B cell (primary cell): Measurements from ENCODE around the gene OXNAD1. TPM values are rescaled to one million over a fixed set of nuclear protein-coding genes. Genes with fewer than 3 reads are reported as not detected.

ENCODE experiments used
- ATAC-seq: fragments of 200-7000 bp; cut with Tn5 transposase; one replicate; pipeline ENCODE4 v1.10.0; 2021; ENCODE audit warnings: low read depth, mild to moderate bottlenecking, moderate number of reproducible peaks, moderate library complexity
- CTCF ChIA-PET: fragments of 350-600 bp; sonication (Branson Sonifier 250); formaldehyde crosslinking; loops from one replicate; lab custom pipeline; 2021; ENCODE audit warnings: antibody characterized with exemption, inconsistent platforms; lab: Charles Lee
- POLR2A ChIA-PET: fragments of 350-600 bp; sonication (Branson Sonifier 250); formaldehyde crosslinking; loops from one replicate; lab custom pipeline; 2021; ENCODE audit warnings: antibody characterized with exemption; lab: Charles Lee
- DNase-seq: peaks from one replicate; pipeline ENCODE4 v3.0.0; 2013
- H2AFZ ChIP-seq: 2 replicates; pipeline ENCODE4 v1.6.1; 2012; ENCODE audit warnings: mild to moderate bottlenecking, low read depth, low read length; ENCODE audit not compliant: insufficient read depth, poor library complexity, severe bottlenecking
- H3K27ac ChIP-seq, 2 donors: 1 replicate in 1 of 2; 2 replicates in 1 of 2; pipeline ENCODE4 v1.5.1; 2012 to 2013; ENCODE audit warnings: low read length in 2 of 2, mild to moderate bottlenecking in 2 of 2, moderate library complexity in 1 of 2
- H3K27me3 ChIP-seq, 4 experiments: fragments of 200-600 bp in 1 of 4; sonication (generic) in 1 of 4; replicated peaks in 1 of 4; 1 replicate in 2 of 4; 2 replicates in 2 of 4; pipeline versions ENCODE4 v1.6.1 to v1.7.0; 2013 to 2016; ENCODE audit warnings: low read length in 3 of 4, mild to moderate bottlenecking in 2 of 4, mixed read lengths in 1 of 4, moderate library complexity in 1 of 4; ENCODE audit not compliant: insufficient read depth in 4 of 4, control insufficient read depth in 3 of 4; ENCODE audit errors: control extremely low read depth in 1 of 4
- H3K36me3 ChIP-seq, 2 experiments: replicated peaks in 1 of 2; 1 replicate in 1 of 2; 2 replicates in 1 of 2; pipeline versions ENCODE4 v1.6.1 to v1.7.1; 2013; ENCODE audit warnings: low read length in 1 of 2; ENCODE audit not compliant: insufficient read depth in 2 of 2, control insufficient read depth in 1 of 2; ENCODE audit errors: control extremely low read depth in 1 of 2, extremely low read depth in 1 of 2
- H3K4me1 ChIP-seq, 2 donors: fragments of 200-600 bp in 1 of 2; sonication (generic) in 1 of 2; 1 replicate in 1 of 2; 2 replicates in 1 of 2; pipeline versions ENCODE4 v1.5.1 to v1.6.1; 2013 to 2017; ENCODE audit warnings: low read length in 2 of 2; ENCODE audit not compliant: control insufficient read depth in 2 of 2, insufficient read depth in 2 of 2
- H3K4me2 ChIP-seq: replicated peaks from 2 replicates; pipeline ENCODE3; 2012; ENCODE audit warnings: mild to moderate bottlenecking, low read depth, low read length; ENCODE audit not compliant: poor library complexity, severe bottlenecking
- H3K4me3 ChIP-seq, 5 experiments: fragments of 200-600 bp in 1 of 5; sonication (generic) in 1 of 5; 1 replicate in 3 of 5; 2 replicates in 2 of 5; pipeline versions ENCODE4 v1.5.1 to v1.7.0; 2011 to 2016; ENCODE audit warnings: low read length in 4 of 5, mild to moderate bottlenecking in 4 of 5, low read depth in 2 of 5, control low read depth in 1 of 5, moderate library complexity in 1 of 5; ENCODE audit not compliant: insufficient read depth in 1 of 5; ENCODE audit errors: control extremely low read depth in 1 of 5, extremely low read depth in 1 of 5
- H3K79me2 ChIP-seq: fragments of 200-600 bp; sonication (generic); one replicate; pipeline ENCODE4 v1.6.0; 2016; ENCODE audit warnings: low read length; ENCODE audit not compliant: control insufficient read depth, insufficient read depth
- H3K9ac ChIP-seq: fragments of 200-600 bp; sonication (generic); 2 replicates; pipeline ENCODE4 v1.6.1; 2017; ENCODE audit warnings: mild to moderate bottlenecking, low read length, moderate library complexity
- H3K9me3 ChIP-seq, 3 donors: one replicate each; pipeline versions ENCODE4 v1.6.1 to v1.7.1; 2013; ENCODE audit warnings: low read length in 2 of 3; ENCODE audit not compliant: control insufficient read depth in 2 of 3, insufficient read depth in 1 of 3; ENCODE audit errors: control extremely low read depth in 1 of 3
- H4K20me1 ChIP-seq: 2 replicates; pipeline ENCODE4 v1.6.0; 2012; ENCODE audit warnings: mild to moderate bottlenecking, low read length; ENCODE audit not compliant: insufficient read depth, control insufficient read depth, poor library complexity, severe bottlenecking
- H3K27ac Mint-ChIP-seq: one replicate; pipeline ENCODE4 v1.8.0; 2021; ENCODE audit warnings: mixed read lengths
- H3K27me3 Mint-ChIP-seq: one replicate; pipeline ENCODE4 v1.8.0; 2021; ENCODE audit warnings: mixed read lengths
- H3K4me1 Mint-ChIP-seq: one replicate; pipeline ENCODE4 v1.8.0; 2021; ENCODE audit warnings: mixed read lengths
- H3K4me3 Mint-ChIP-seq: one replicate; pipeline ENCODE4 v1.8.0; 2021; ENCODE audit warnings: mixed read lengths
- H3K9me3 Mint-ChIP-seq: one replicate; pipeline ENCODE4 v1.8.0; 2022; ENCODE audit warnings: mixed read lengths; ENCODE audit not compliant: insufficient read depth
- CTCF ChIP-seq: fragments of 200-600 bp; IDR thresholded peaks from one replicate; pipeline ENCODE4 v1.8.0; 2022; ENCODE audit warnings: antibody characterized with exemption, mild to moderate bottlenecking
- EZH2 ChIP-seq: IDR thresholded peaks from 2 replicates; pipeline ENCODE4 v1.6.1; 2012; ENCODE audit warnings: borderline replicate concordance, low read depth, mild to moderate bottlenecking, moderate library complexity, low read length; ENCODE audit not compliant: insufficient read depth, poor library complexity, severe bottlenecking
- WGBS: methylation state at CpG from one replicate; pipeline ENCODE4 v1.1.5; 2013; ENCODE audit warnings: missing lambda C conversion rate; ENCODE audit not compliant: insufficient coverage; 5-methylcytosine and 5-hydroxymethylcytosine counted together
- intact Hi-C: fragments of 100-400 bp; cut with micrococcal nuclease; formaldehyde crosslinking; loops from one replicate; pipeline ENCODE4 v1.10.0; 2022
- polyA plus RNA-seq: library from polyadenylated mRNA; depleted of rRNA; stranded (reverse); fragments of >200 nt; gene quantifications from 2 replicates; pipeline ENCODE4 v1.2.3, GENCODE V29; 2012
- total RNA-seq, 2 donors: library from RNA; stranded (reverse); fragments of 120-200 nt in 1 of 2; gene quantifications; 1 replicate in 1 of 2; 2 replicates in 1 of 2; pipeline versions ENCODE4 v1.2.3 to v1.2.4, GENCODE V29; 2013 to 2022

OXNAD1 gene
- total and polyA plus RNA-seq, 2 donors (not counting 1 experiment from before 2014, with no cell fraction given): 4.0 to 12.3 TPM

GRCh38 chr3:16289144-16289889 lies 24.3 kb downstream of the OXNAD1 start:
- Histone ChIP-seq H3K27me3 (no peaks in the 10 kb centered on the region), H3K79me2 (peaks cover 18% of the 10 kb centered on the region), H3K4me1 (peaks cover 23 to 24% of the 10 kb centered on the region in 2 donors), H3K9ac (no peak overlapping the region), H3K4me3 (no peak overlapping the region), H3K9me3 (peaks cover 0 to 5% (median 3%) of the 10 kb centered on the region in 3 donors), H3K4me2 (no peak overlapping the region), H3K27ac (no peak overlapping the region), H4K20me1 (no peaks in the 10 kb centered on the region), H2AFZ (no peak overlapping the region), H3K36me3 (no peaks in the 10 kb centered on the region)
- TF ChIP-seq CTCF (no peak), EZH2 (no peak)
- Mint-ChIP-seq H3K27ac (no peak overlapping the region), H3K9me3 (no peaks in the 10 kb centered on the region), H3K4me1 (peaks cover 30% of the 10 kb centered on the region), H3K27me3 (no peaks in the 10 kb centered on the region), H3K4me3 (no peak overlapping the region)
- ATAC-seq (no peak), DNase-seq (no peak)
- ChIA-PET CTCF (interaction anchor here (0.6 to 6.4 kb wide), 14 partner anchors 9 to 264 kb away, joined by 3 to 220 read pairs (median 14); partner anchors contain the start of genes DPH3 and OXNAD1), POLR2A (no interaction called here)
- WGBS: no CpG with 5 or more reads among the region's 2 CpGs
- intact Hi-C loops: no loop called here
